Activated CD8-positive, alpha-beta memory T cell treated with anti-CD3 and anti-CD28 coated beads, Interleukin-2, amount 50 U/mL, for 48 hours (primary cell): ENCODE data around the gene NDUFS3.
A peak's percentile ranks its signal among the peaks of the same experiment; 100 is the strongest.
"Not testable (repeated sequence)": the region's sequence is repeated elsewhere in the genome, so short reads cannot be mapped to it uniquely, and the experiment has no call there.

Source experiments
- DNase-seq: peaks from one replicate; pipeline ENCODE4 v3.0.0-alpha.2; 2020

The NDUFS3 gene

DNA sequence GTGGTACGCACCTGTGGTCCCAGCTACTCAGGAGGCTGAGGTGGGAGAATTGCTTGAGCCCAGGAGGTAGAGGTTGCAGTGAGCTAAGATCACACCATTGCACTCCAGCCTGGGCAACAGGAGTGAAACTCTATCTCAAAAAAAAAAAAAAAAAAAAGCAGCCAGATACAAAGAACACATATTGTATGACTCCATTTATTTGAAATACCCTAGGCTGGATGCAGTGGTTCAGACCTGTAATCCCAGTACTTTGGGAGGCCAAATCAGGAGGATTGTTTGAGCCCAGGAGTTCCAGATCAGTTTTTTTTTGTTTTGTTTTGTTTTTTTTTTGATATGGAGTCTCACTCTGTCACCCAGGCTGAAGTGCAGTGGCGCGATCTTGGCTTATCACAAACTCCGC lies 16.5 kb upstream of the NDUFS3 start:
- not testable (repeated sequence) for DNase-seq

DNA sequence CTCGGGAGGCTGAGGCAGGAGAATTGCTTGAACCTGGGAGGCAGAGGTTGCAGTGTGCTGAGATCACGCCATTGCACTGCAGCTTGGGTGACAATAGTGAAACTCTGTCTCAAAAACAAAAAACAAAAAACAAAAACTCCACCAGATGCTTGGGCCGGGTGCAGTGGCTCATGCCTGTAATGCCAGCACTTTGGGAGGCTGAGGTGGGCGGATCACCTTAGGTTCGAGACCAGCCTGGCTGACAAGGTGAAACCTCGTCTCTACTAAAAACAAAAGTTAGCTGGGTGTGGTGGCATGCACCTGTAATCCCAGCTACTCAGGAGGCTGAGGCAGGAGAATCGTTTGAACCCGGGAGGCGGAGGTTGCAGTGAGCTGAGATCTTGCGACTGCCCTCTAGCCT lies 14.5 kb upstream of the NDUFS3 start:
- DNase-seq, result not testable (repeated sequence)

DNA sequence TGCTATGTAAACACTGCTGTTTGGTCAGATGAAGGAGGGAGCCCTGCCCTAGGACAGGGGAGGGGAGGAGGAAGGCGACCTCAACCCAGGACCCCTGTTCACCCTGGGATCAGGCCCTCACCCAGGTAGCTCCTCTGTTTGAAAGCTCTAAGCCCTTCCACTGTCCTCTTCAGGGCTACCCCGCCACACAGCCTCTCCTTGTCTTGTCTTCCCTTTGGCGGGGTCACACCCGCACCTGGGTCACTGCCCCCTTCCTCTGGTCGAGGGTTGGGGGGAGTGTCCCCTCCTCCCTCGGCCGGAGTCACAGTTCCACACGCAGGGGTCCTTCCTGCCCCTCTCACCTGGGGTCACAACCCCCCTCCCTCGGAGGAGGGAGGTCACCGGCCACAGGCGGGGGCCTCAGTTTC lies 13.9 kb upstream of the NDUFS3 start:
- DNase-seq, result no peak

DNA sequence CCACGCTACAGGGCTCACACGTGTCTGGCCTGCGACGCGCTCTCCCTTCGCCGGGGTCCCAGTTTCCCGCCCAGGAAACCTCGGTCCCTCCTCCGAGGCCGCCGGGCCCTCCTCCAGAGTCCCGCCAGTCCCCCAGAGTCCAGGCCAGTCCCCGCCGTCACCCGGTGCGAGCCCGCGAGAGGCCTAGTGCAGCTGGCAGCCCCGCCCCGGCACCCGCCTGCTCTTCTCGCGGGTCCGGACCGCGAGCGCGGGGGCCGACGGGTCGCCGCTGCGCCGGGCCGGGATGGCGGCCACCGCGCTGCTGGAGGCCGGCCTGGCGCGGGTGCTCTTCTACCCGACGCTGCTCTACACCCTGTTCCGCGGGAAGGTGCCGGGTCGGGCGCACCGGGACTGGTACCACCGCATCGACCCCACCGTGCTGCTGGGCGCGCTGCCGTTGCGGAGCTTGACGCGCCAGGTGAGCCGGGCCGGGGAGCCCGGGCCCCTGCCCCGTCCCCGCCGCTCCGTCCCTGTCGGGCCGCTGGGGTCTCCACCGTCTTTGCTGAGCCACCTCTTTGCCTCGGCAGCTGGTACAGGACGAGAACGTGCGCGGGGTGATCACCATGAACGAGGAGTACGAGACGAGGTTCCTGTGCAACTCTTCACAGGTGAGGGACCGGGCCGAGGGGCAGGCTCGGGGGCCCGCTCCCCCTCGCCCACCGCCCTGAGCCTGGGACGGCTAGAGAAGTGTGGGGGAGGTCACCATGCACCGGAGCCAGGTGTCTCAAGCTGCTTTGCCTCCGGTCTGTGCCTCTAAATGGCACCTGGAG lies 13.3 kb upstream of the NDUFS3 start, which contains the start of gene PTPMT1:
Gene PTPMT1, plus strand, starts transcription at position 260 of the 809 bp plus-strand sequence. Its CDS starts 24 bp downstream, at position 284.
- DNase-seq, result peak; percentile 87

DNA sequence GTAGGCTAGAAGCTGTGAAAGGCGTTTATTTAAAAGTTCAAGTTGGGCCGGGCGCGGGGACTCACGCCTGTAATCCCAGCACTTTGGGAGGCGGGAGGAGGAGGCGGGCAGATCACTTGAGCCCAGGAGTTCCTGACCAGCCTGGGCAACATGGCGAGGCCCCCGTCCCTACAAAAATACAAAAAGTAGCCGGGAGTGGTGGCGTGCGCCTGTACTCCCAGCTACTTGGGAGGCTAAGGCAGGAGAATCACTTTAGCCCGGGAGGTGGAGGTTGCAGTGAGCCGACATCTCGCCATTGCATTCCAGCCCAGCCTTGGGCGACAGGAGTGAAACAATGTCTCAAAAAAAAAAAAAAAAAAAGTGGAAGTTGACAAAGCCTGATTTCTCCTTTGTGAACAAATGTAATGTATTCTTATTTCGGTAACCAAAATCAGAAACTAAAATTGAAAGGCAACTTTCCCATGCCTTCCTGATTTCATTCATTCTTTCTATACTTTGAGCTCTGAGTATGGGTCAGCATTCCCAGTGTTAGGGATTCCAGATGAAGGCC lies 12.7 kb upstream of the NDUFS3 start:
- DNase-seq, result peak; percentile 55

DNA sequence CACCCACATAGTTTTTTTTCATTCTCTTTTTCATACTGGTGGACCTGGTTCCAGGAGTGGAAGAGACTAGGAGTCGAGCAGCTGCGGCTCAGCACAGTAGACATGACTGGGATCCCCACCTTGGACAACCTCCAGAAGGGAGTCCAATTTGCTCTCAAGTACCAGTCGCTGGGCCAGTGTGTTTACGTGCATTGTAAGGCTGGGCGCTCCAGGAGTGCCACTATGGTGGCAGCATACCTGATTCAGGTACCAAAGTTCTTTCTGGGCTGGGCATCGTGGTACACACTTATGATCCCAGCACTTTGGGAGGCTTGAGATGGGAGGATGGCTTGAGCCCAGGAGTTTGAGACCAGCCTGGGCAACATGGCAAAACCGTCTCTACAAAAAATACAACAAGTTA lies 9.2 kb upstream of the NDUFS3 start:
- no peak for DNase-seq

DNA sequence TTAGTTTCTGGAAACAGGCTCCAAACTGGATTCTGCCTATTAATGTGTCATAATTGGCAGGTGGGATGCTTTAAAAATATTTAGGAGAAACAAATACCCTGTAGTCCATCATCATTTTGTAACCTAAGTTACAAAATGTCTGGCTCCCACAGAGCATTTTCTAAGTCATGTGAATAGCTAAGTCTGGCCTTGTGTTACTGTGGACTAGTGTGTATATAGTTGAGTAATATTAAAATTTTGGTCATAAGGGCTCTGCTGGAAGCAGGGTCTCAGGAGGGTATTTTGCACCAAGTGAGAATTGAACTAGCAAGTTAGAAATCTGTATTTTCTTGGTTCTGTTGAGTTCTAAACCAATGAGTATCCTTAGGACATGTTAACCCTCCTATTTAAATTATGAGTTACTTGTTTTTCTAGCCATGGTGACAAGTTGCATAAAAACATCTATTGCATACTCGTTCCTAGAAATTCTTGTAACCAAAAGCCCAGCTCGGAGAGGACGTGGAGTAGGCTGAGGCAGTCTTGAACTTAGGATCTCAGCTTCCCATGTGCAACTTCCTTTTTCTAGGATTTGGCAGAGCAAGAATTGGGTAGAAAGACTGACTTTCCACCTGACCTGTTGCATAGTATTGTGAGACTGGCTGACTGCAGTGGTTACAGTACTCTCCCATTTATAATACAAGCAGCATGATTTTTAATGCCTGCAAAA lies 8.1 kb upstream of the NDUFS3 start:
- no peak for DNase-seq

DNA sequence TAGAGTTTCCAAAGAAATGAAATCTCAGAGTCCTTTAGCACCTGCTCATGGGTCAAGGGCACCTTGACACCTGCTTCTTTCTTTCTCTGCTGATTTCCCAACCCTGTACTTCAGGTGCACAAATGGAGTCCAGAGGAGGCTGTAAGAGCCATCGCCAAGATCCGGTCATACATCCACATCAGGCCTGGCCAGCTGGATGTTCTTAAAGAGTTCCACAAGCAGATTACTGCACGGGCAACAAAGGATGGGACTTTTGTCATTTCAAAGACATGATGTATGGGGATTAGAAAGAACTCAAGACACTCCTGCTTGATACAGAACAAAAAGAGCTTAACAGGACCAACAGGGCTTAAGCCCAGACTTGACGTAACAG lies 7.5 kb upstream of the NDUFS3 start:
- DNase-seq, result no peak

DNA sequence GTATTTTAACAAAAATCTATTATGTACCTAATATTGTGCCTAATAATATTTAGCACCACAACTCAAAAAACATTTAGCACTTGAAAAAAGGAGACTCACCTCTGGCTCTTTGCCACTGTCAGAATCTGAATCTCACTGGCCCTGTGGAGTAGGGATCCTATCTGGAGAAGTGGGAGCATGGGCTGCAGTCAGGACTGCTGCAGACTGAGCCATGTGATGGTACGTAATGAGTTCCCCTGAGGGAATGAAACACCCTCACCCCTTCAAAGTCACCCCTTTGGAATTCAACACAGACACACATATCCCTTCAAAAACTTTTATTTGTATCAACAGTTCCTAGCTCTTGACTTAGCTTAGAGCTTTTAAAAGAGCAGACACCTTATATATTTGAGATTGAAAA lies 7.0 kb upstream of the NDUFS3 start:
- DNase-seq, result no peak

DNA sequence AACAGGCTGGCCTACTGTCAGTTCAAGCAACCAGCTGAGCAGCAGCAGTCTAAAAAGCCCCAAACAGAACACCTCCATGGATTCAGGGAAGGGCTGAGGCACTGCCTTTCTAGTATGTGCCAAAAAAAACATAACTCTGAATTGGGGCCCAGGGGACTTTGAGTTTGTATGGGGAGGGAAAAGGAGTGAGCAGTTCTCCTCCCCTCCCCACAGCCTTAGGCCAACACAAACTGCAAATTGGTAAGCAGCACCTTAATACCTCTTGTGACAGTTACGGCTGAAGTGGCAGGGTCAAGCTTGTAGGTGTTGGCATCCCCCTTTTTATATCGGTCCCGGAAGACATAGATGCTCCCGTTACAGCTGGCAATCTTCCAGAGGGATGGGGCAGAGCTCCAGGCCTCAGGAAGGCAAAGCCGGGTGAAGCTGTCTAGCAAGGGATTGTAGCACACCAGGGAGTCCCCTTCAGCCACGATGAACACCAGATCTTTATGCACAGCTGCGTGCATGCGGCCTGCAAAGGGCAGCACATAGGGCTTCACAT lies 6.1 kb upstream of the NDUFS3 start:
- no peak for DNase-seq

DNA sequence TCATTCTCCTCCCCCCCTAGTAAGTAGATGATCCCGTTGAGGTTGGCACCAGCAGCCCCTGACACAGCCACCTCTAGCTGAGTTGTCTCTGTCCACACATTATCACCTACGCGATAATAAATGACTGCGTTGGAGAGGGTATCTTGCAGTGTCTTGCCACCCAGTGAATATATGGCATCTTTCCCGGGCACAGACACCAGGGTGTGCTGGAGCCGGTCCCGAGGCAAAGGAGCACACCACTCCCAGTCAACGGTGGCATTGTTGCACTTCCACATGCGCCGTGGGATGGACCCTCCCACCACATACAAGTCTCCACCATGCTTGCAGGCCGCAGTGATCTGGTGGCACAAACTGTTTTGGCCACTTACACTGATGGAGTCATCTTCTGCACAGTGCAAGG lies 5.6 kb upstream of the NDUFS3 start:
- DNase-seq, result no peak

DNA sequence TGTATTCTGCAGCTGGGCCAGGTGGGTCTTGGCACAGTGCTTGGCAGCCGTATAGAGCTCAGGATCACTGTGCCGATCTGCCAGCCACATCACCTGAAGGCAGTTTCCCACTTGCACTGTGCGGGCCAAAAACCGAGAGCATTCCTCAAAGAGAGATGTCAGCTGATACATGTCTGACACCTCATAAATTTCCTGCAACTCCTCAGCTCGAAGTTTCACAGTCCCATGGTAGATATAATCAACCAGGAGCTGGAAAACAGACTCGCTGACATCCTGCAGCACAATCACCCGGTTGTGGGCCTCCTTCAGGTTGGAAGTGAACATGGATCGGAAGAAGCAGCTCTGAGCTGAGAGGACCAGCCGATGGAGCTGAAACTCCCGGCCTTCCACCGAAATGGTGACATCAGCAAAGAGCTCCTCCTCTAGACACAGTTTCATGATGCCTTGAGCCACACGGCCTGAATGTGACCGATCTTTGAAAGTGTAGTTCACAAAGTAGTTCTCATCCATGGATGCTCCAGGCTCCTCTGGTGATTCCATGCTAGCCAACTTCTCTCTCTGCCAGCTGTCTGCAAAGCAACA lies 1.3 kb upstream of the NDUFS3 start:
- no peak for DNase-seq

DNA sequence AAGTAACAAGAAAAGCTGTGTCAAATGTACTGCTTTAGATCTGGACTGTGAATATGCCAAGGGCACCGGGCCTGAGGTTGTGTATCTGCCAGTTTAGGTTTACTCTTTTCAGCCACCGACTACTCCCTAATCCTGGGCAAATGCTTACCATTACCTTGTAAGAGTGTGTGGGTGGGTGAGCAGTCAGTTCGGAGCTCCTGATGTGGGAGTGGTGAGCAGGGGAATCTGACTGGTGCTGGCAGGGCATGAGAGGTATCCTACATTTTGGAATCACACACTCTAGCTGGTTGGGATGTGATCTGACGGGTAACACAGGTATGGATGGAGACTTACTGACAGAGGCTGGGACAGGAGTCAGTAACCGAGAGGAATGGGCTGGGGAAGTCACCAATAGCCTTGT lies 5.0 kb downstream of the NDUFS3 start:
- DNase-seq, result no peak

DNA sequence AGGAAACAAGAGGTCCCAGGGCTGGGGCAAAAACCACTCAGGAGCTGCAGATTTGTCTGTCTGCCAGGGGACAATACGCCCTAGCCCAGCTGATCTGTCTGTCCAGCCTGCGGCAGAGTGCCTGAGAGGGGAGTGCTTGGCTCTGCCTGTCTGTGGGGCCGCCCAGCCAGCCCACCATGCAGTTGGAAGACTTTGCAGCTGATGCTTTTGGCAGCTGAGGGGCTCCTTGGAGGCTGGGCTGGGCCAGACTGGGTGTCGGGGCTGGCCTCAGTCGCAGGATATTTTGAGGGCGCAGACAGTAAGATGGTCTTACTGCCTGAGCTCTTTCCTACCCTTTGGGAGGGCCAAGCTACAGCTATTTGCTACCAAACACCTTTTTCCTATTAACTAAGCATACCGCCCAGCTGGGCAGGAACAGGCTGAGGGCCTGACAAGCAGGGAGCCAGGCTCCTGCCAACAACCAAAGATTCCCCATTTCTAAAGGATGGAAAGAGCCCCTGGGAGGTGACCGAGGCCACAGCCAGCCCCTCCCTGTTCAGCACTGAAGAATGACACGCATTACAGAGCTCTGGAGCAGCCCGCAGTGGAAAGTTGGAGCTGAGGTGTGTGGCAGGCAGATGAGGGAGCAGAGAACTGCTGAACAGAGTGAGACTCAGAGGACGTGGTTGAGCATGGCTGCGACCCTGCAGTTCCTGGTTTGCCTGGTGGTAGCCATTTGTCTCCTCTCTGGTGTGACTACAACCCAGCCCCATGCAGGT lies 7.4 kb downstream of the NDUFS3 start, which contains the start of gene FAM180B:
Gene FAM180B, plus strand, starts transcription at position 581 of the 758 bp plus-strand sequence. Its CDS starts 91 bp downstream, at position 672.
- no peak for DNase-seq

DNA sequence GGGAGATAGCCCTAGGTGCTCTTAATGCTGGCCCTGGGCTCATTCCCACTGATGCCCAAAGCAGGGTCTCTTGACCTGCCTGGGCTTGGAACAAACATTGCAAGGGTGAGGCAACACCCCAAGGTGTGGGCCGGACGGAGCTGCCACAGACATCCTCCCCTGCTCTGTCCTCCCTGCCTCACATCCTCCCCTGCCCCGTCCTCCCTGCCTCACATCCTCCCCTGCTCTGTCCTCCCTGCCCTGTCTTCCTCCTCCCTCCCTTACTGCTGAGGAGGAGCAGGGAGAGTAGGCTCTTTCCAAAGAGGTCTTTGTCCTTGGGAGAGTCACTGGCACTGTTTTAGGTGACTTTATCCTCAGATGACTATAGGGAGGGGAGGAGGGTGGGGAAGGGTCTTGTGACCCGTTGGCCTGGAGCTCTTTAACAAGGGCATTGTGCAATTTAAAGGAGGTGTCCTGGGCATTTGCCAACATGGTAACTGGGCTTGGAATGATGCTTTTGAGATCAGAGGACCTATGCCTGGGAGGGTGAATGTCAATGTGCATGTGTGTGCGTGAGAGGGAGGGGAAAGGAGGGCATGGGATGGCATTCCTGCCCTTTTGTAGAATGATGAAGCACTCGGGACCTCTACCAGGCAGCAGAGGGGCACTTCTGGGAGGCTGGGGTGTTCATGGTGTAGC lies 8.3 kb downstream of the NDUFS3 start:
- no peak for DNase-seq

DNA sequence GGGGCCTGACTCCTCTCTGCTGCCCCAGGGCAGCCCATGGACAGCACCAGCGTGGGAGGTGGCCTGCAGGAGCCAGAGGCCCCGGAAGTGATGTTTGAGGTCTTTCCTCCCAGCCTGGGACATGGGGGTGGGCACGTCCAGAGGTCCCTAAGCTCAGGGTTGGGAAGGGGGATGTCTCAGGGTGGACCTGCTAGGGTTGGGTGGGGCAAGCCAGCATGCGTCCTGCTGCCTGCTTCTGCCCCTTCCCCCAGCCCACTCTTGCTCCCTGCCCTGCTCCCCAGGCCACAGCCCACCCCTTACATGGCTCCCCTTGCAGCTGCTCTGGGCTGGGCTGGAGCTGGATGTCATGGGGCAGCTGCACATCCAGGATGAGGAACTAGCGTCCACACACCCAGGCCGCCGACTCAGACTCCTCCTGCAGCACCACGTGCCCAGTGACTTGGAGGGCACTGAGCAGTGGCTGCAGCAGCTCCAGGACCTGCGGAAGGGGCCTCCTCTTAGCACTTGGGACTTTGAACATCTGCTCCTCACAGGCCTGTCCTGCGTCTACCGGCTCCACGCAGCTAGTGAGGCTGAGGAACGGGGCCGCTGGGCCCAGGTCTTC lies 9.0 kb downstream of the NDUFS3 start:
- DNase-seq, result no peak

DNA sequence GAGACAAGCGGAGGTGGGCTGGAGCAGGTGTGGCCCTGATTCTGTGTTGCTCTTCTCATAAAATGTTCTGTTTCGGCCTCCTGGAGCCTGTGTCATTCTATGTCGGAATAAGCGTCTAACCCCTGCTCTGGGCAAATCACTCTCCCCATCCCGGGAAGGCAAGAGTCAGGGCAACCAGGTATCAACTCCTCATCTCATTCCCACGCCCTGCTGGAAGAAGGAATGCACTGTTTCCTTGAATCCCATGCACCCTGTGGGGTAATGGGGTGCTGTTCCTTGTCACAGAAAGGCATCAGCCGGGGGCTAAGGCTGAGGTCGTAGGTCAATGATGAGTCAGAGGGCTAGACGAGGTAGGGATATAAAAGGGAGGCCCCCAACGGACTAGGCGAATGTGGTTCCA lies 10.2 kb downstream of the NDUFS3 start:
- DNase-seq, result no peak

DNA sequence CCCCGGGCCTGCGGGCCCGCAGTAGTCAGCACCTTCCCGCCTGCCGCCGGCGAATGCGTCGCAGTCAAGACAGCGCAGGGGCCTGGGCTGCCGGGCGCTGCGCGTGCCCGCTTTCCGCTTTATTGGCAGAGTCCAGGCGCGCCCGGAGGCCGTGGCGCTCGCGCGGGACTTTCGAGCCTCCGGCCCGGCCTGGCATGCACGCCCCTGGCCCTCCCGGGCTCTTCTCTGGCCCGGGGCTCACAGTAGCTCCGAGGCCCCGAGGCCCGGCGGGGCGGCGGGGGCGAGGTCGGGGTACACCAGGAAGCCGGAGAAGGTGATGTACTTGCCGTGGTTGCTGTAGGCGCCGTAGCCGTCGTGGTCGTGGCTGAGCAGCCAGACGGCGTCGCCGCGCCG lies 10.7 kb downstream of the NDUFS3 start:
- no peak for DNase-seq

DNA sequence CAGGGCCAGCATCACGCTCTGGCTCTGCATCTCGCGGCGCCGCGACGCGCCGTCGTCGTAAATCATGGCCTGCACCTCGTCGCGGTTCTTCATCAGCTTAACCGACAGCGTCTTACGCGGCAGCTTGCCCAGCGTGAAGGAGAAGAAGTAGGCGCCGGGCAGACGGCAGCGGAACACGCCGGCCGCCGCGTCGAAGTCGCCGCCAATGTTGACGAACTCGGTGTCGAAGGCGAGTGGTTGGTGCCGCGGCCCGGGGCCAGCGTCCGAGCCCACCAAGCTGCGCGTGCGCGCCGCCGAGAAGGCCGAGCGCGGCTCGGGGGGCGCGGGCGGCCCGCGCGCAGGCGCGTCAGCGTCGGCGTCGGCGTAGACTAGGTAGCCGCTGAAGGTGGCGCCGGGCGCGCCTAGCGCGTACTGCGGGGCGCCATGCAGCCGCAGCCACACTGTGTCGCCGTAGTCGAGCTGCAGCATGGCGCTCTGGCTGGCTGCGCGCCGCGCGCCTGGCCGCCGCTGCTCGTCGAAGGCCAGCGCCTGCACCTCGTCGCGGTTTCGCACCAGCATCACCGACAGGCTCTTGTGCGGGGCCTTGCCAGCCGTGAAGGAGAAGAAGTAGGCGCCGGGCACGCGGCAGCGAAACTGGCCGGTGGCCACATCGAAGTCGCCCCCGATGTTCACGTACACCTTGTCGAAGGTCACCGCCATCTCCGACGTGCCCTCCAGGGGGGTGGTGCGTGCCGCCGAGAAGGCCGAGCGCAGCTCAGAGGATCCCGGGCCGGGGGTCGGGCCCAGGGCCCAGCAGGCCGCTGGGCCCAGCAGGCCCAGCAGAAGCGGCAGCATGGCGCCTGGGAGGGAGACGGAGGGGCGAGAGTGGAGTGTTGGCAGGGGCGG lies 11.3 kb downstream of the NDUFS3 start:
- DNase-seq, result no peak

DNA sequence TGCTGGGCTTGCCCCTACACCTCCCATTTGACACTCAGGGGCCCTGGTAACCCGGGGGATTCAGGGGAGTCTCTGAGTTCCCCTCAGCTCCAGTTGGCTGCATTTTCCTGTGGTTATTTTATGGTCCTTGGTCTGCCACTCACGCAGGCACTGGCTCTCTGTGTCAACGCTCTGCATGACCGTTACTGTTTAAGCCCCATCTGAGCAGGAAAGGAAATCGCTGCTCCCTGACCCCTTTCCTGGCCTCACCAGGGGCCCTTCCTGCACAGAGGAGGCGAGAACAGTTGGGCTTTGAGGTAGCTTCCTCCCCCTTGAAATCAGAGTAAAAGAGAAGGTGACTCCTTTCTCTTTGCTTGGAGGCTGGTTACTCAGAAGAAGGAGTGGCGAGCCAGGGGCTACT lies 12.9 kb downstream of the NDUFS3 start:
- no peak for DNase-seq
